LoVo (cell line): ENCODE data around the gene MISP3.

Experiments
- DNase-seq: peaks from one replicate; pipeline ENCODE4 v3.0.0-alpha.2; 2016; ENCODE audit warnings: low spot score

The MISP3 gene

GRCh38 chr19:14053500-14053899 lies 19.1 kb upstream of the MISP3 start:
- DNase-seq: no peak

GRCh38 chr19:14054099-14054498 lies 18.5 kb upstream of the MISP3 start:
- no peak for DNase-seq

- no peak for DNase-seq
These were observed 17.9 kb upstream of the MISP3 start for GRCh38 chr19:14054721-14055120.

- no peak for DNase-seq
These were observed 17.2 kb upstream of the MISP3 start for GRCh38 chr19:14055396-14055795.

- no peak for DNase-seq
These were observed 16.4 kb upstream of the MISP3 start for GRCh38 chr19:14056069-14056666.

GRCh38 chr19:14056741-14057356 lies 15.7 kb upstream of the MISP3 start:
- DNase-seq: no peak

GRCh38 chr19:14058182-14059092 lies 14.1 kb upstream of the MISP3 start:
- no peak for DNase-seq

- DNase-seq: no peak
These were observed 13.5 kb upstream of the MISP3 start for GRCh38 chr19:14059093-14059480.

GRCh38 chr19:14059652-14060155 lies 12.9 kb upstream of the MISP3 start:
- no peak for DNase-seq

- no peak for DNase-seq
These were observed 11.4 kb upstream of the MISP3 start for GRCh38 chr19:14061081-14061749.

- DNase-seq: no peak
These were observed 10.6 kb upstream of the MISP3 start, which contains the start of gene PALM3 for GRCh38 chr19:14061751-14062557. Gene PALM3, minus strand, starts transcription at chr19:14062076. Its CDS starts 96 bp downstream, at chr19:14061980.

- DNase-seq: no peak
These were observed 10.1 kb upstream of the MISP3 start for GRCh38 chr19:14062558-14062855.

- no peak for DNase-seq
These were observed 9.5 kb upstream of the MISP3 start for GRCh38 chr19:14063105-14063504.

GRCh38 chr19:14066134-14066533 lies 6.5 kb upstream of the MISP3 start:
- DNase-seq: no peak

- no peak for DNase-seq
These were observed 2.1 kb upstream of the MISP3 start for GRCh38 chr19:14070268-14071050.

GRCh38 chr19:14073261-14073924 lies 807 bp downstream of the MISP3 start:
- peak; percentile 79 for DNase-seq

GRCh38 chr19:14073925-14074838 lies 1.6 kb downstream of the MISP3 start:
- DNase-seq: peak; percentile 38

GRCh38 chr19:14078411-14078810 lies 5.8 kb downstream of the MISP3 start:
- DNase-seq: no peak
